Measurements from ENCODE around the gene SLC39A1.

SLC39A1 gene

GRCh38 chr1:153946622-153947241 is 16.6 kb downstream of the SLC39A1 start, which contains the start of gene DENND4B:
Gene DENND4B, minus strand, starts transcription at chr1:153946718. Its CDS starts 2,344 bp downstream, at chr1:153944374.
- DNase-seq = peak; percentile 74

GRCh38 chr1:153945795-153946621 is 17.3 kb downstream of the SLC39A1 start:
- peak; percentile 22 for DNase-seq

DNA sequence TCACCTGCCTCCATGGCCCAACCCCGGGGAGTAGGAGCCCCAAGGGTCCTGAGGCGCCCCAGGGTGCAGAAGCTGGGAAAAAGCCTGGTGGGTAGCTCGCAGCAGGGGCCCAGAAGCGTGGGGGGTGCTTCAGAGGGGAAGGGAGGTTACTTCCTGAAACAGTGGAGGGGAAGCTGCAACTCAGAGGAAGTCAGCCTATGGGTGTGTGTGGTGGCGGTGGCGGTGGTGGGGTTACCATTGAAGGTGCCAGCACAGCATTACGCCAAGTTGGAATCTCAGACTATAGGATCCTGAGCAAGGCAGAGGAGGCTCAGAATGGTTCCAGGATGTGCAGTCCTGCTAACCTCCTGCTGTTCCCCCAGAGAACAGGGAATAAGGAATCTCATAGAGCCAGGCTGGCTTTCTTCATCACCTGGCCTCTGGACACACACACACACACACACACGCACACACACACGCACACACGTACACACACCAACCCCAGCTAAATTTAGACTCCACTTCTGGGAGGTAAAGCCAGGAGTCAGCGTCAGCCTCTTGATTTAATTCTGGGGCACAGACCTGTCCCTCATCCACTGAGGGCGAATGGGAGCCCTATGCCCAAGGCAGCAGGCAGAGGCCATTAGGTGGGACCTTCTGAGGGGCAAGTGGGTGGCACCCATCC is 18.1 kb downstream of the SLC39A1 start:
- peak; percentile 27 for DNase-seq

- no peak for DNase-seq
These were observed 18.6 kb downstream of the SLC39A1 start for GRCh38 chr1:153944827-153945117.

DNA sequence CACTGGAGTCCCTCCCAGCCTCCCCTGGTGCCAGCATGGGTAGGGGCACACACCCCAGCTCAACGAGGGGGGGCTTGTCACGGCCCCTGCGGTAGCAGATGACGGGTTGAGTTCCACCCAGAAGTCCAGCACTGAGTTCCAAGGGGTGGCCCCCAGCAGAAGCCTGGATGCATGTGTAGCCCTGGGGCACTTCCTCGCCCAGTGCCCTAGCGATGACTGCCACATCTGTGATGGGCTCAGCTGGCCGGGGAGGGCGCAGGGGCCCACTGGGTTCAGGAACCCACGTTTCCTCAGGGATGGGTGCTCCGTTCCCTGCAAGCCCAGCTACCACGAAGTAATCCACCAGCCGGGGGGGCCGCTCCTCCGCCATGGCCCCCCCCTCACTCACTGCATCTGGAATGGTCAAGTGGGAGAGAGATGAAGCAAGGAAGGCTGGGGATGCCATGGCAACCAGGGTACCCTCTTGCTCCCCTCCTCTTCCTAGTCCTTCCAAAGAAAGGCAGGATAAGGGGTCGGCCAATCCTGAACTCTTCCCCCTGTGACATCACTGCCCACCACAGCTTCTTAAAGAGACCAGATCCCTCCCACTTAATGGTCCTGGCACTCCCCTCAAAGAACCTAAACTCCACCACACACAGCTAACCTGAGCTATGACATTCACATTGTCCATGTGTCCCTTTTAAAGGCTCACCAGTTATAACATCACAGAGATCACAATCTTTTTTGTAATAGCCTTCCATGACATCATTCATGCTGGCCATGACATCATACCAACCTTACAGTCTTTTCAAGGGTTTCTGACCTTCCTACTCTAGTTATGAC is 19.1 kb downstream of the SLC39A1 start:
- no peak for DNase-seq

DNA sequence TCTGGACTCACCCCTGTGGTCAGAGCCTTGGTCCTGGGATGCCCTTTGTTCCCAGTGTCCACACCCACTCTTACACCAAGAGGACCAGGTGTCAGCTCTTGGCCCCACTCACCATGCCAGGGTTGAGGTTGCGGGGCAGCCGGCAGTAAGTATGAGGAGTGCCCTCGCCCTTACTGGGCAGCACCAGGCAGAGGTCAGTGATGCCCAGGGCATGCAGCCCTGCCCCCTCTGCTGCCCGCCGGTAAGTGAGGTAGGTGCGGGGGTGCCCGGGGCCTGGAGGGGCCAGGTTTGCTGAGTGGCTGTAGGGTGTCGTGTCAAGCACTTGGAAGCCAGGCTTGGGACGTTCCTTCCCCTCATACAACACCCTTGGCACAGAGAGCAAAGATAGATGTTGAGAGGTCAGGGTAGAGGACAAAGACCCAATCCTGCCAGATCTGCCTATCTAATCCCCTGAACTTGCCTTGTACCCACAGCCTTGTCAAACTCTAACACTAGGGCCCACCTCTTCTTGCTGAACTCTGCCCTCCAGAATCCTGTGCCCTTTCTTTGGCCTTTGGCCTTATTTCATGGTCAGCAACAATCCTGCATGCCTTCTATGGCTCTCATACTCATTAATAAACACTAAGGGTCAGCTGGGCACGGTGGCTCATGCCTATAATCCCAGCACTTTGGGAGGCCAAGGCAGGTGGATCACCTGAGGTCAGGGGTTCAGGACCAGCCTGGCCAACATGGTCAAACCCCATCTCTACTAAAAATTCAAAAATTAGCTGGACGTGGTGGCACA is 20.4 kb downstream of the SLC39A1 start:
- no peak for DNase-seq

DNA sequence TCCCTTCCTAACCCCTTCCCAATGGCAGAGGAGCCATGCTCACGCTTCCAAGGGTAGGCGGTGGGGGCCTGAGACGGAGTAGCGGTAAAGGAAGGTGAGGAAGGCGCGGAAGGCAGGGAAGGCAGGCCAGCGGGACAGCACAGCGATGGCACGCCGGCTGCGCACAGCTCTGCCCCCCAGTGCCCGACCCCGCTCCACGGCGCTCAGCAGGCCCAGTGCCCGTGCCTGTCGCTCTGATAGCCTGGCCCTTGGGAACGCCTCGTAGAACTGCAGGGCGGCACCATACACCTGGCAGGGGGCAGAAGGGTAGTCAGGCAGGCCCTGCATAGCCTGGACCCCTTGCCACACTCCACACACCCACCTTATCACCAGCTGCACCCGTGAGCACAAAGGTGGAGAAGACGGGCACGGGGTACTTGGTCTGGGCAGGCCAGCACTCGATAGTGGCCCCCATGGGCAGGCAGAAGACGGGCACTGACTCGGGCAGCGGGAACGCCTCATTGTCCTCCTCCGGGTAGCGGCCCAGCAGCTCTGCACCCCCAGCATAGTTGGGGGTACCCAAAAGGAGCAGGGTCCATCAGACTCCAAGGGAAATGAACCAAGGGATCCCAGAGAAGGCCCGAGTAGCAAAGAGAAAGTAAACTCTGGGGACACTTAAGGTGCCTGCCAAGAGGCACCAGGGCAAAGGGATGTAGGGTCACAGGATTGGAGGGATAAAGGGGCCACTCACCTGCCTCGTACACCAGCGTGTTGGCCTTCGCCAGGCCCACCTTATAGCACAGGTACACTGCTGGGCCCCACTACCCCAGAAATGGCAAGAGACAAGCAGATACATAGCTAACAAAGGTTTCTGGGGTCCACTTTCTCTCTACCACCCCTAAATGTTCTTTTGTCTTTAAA is 21.3 kb downstream of the SLC39A1 start:
- DNase-seq = no peak

GRCh38 chr1:153940756-153941155 is 22.6 kb downstream of the SLC39A1 start:
- DNase-seq = no peak

DNA sequence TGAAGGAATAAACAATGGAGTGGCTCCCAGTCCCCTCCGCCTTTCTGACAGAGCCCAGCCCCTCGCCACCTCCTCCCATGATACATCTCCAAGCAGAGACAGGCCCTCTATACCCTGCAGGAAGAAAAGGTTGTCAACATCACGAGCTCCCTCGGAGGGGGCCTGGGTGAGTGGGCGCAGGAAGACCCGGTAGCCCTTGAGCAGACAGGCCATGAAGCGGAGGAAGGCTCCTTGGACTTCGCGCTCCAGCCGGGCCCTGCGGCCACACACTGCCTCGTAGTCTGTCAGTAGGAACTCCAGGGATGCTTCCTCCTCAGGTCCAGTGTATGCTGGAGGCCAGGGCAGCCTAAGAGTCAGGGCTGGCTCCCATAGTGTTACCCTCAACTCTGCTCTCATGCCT is 23.9 kb downstream of the SLC39A1 start:
- no peak for DNase-seq

DNA sequence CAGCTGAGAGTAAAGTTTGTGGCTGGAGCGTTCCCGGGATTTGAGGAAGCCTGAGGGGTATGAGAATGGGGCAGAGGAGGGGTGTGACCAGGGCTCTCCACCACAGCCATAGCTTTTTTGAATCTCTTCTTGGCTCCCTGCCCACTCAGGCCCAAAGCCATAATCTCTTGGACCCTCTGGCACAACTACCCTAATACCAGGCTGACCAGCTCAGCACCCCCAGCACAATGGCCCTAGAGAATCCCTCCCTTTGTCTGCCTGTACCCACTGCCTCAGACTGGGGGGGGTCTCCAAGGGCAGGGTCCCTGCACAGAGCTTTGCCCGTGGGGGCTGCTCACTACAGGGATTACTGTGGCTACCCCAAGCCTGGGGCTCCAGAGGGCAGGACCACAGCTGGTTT is 24.3 kb downstream of the SLC39A1 start:
- DNase-seq = no peak

- DNase-seq = no peak
These were observed 26.0 kb downstream of the SLC39A1 start for GRCh38 chr1:153937331-153937730.

- DNase-seq = no peak
These were observed 27.1 kb downstream of the SLC39A1 start for GRCh38 chr1:153936011-153936802.

- DNase-seq = no peak
These were observed 28.6 kb downstream of the SLC39A1 start for GRCh38 chr1:153934746-153935145.

GRCh38 chr1:153933955-153934354 is 29.4 kb downstream of the SLC39A1 start:
- DNase-seq = no peak

- no peak for DNase-seq
These were observed 29.9 kb downstream of the SLC39A1 start for GRCh38 chr1:153933430-153933829.

GRCh38 chr1:153932156-153933131 is 30.9 kb downstream of the SLC39A1 start:
- no peak for DNase-seq

GRCh38 chr1:153929981-153930948 is 33.1 kb downstream of the SLC39A1 start:
- DNase-seq = no peak

GRCh38 chr1:153929426-153929825 is 33.9 kb downstream of the SLC39A1 start:
- DNase-seq = no peak

Measured in NCI-H2227 treated with DMSO at 0.1 percent for 48 hours (cell line).